ENCODE measurements around the gene ZDHHC1. TPM values are rescaled to one million over a fixed set of nuclear protein-coding genes. Genes with fewer than 3 reads are reported as not detected.

The ZDHHC1 gene
- polyA plus RNA-seq, 3 donors: 3.3 to 14.2 (median 6.0) TPM

GRCh38 chr16:67445126-67445426 lies 28.8 kb upstream of the ZDHHC1 start:
- Histone ChIP-seq H3K4me3 (replicated peaks in 1 of 3; ENCODE audit: low read depth in 2 of 3, low read length in 3 of 3) (no peak overlapping the region), H3K9me3 (replicated peaks in 1 of 2; ENCODE audit: control insufficient read depth in 1 of 2, insufficient read depth in 1 of 2, low read length in 2 of 2) (no peaks in the 10 kb centered on the region), H2AFZ (ENCODE audit: insufficient read depth, low read depth, low read length, poor library complexity, severe bottlenecking) (no peak overlapping the region), H3K9ac (ENCODE audit: insufficient read depth, low read length, poor library complexity, severe bottlenecking) (no peak overlapping the region), H3K4me1 (ENCODE audit: control insufficient read depth in 1 of 2, insufficient read depth in 2 of 2, low read length in 2 of 2) (no peaks in the 10 kb centered on the region), H3K36me3 (replicated peaks in 1 of 2; ENCODE audit: control insufficient read depth in 1 of 2, insufficient read depth in 2 of 2, low read length in 2 of 2) (peaks cover 95 to 100% of the 10 kb centered on the region in 2 donors), H3K27ac (ENCODE audit: low read depth in 1 of 2, low read length in 2 of 2) (no peak overlapping the region), H3K79me2 (ENCODE audit: insufficient read depth, low read length) (peaks cover 73% of the 10 kb centered on the region), H4K20me1 (ENCODE audit: insufficient read depth, low read length) (peaks cover 100% of the 10 kb centered on the region), H3K4me2 (replicated peaks; ENCODE audit: extremely low read depth, low read length, poor library complexity, severe bottlenecking) (no peak overlapping the region), H3K27me3 (ENCODE audit: control insufficient read depth in 2 of 2, insufficient read depth in 2 of 2, low read length in 2 of 2) (no peaks in the 10 kb centered on the region)
- Mint-ChIP-seq H3K4me3 (no peak overlapping the region), H3K36me3 (peaks cover 63 to 97% of the 10 kb centered on the region in 2 donors), H3K27me3 (ENCODE audit: low read depth in 3 of 3) (peaks cover 0 to 1% (median 0%) of the 10 kb centered on the region in 3 donors), H3K9me3 (no peaks in the 10 kb centered on the region), H3K4me1 (peaks cover 2% of the 10 kb centered on the region), H3K27ac (peak overlapping the region in 4 of 7 donors; percentile 38 to 62 (median 52))
- no peak for DNase-seq
- intact Hi-C loops (cut with micrococcal nuclease): no loop called here
- TF ChIP-seq CTCF (IDR thresholded peaks at IDR 0.05): no peak
- WGBS (ENCODE audit: insufficient coverage): 99% methylated on average over 7 of the region's 7 CpGs

- Mint-ChIP-seq H3K4me3 (no peak overlapping the region), H3K27me3 (ENCODE audit: low read depth in 3 of 3) (peaks cover 0 to 1% (median 0%) of the 10 kb centered on the region in 3 donors), H3K4me1 (peaks cover 1% of the 10 kb centered on the region), H3K9me3 (no peaks in the 10 kb centered on the region), H3K27ac (peak overlapping the region in 3 of 7 donors; percentile 26 to 46 (median 38)), H3K36me3 (peaks cover 63 to 97% of the 10 kb centered on the region in 2 donors)
- Histone ChIP-seq H3K4me2 (replicated peaks; ENCODE audit: extremely low read depth, low read length, poor library complexity, severe bottlenecking) (no peak overlapping the region), H3K79me2 (ENCODE audit: insufficient read depth, low read length) (peaks cover 67% of the 10 kb centered on the region), H3K27ac (ENCODE audit: low read depth in 1 of 2, low read length in 2 of 2) (no peak overlapping the region), H3K36me3 (replicated peaks in 1 of 2; ENCODE audit: control insufficient read depth in 1 of 2, insufficient read depth in 2 of 2, low read length in 2 of 2) (peaks cover 94 to 100% of the 10 kb centered on the region in 2 donors), H3K4me3 (replicated peaks in 1 of 3; ENCODE audit: low read depth in 2 of 3, low read length in 3 of 3) (no peak overlapping the region), H3K9me3 (replicated peaks in 1 of 2; ENCODE audit: control insufficient read depth in 1 of 2, insufficient read depth in 1 of 2, low read length in 2 of 2) (no peaks in the 10 kb centered on the region), H3K9ac (ENCODE audit: insufficient read depth, low read length, poor library complexity, severe bottlenecking) (no peak overlapping the region), H3K27me3 (ENCODE audit: control insufficient read depth in 2 of 2, insufficient read depth in 2 of 2, low read length in 2 of 2) (no peaks in the 10 kb centered on the region), H3K4me1 (ENCODE audit: control insufficient read depth in 1 of 2, insufficient read depth in 2 of 2, low read length in 2 of 2) (no peaks in the 10 kb centered on the region), H4K20me1 (ENCODE audit: insufficient read depth, low read length) (peaks cover 100% of the 10 kb centered on the region), H2AFZ (ENCODE audit: insufficient read depth, low read depth, low read length, poor library complexity, severe bottlenecking) (no peak overlapping the region)
- no peak for TF ChIP-seq CTCF (IDR thresholded peaks at IDR 0.05)
- intact Hi-C loops (cut with micrococcal nuclease): no loop called here
- WGBS (ENCODE audit: insufficient coverage): 93% methylated on average over 15 of the region's 22 CpGs
- no peak for DNase-seq
Observed at GRCh38 chr16:67444259-67445125, 28.2 kb upstream of the ZDHHC1 start.
